CD4-positive, alpha-beta T cell treated with Interleukin-21 for 1 hour (primary cell): ENCODE results near the gene C3orf18.
A peak's percentile ranks its signal among the peaks of the same experiment; 100 is the strongest.

Experiments
- DNase-seq: peaks from one replicate; pipeline ENCODE4 v3.0.0-alpha.2; 2020

Gene C3orf18

GRCh38 chr3:50567386-50568167, at the start of gene C3orf18:
Gene C3orf18 (minus strand): TSS chr3:50567747. CDS start chr3:50565699, 2,048 bp downstream.
- DNase-seq: peak; percentile 96

- DNase-seq: peak; percentile 96
Measured at GRCh38 chr3:50616770-50617095, 49.2 kb upstream of the C3orf18 start.

GRCh38 chr3:50616003-50616769, 48.6 kb upstream of the C3orf18 start:
- DNase-seq: peak; percentile 86

GRCh38 chr3:50615190-50615589, 47.6 kb upstream of the C3orf18 start:
- DNase-seq: no peak

- DNase-seq: no peak
Measured at GRCh38 chr3:50612970-50613846, 45.7 kb upstream of the C3orf18 start.

GRCh38 chr3:50612234-50612882, 44.8 kb upstream of the C3orf18 start:
- peak; percentile 38 for DNase-seq

- peak; percentile 97 for DNase-seq
Measured at GRCh38 chr3:50611464-50612233, 44.1 kb upstream of the C3orf18 start, which contains the start of gene CISH. Gene CISH (minus strand): TSS chr3:50611774. CDS start chr3:50611650, 124 bp downstream.

- DNase-seq: no peak
Measured at GRCh38 chr3:50610992-50611463, 43.5 kb upstream of the C3orf18 start.

- no peak for DNase-seq
Measured at GRCh38 chr3:50610181-50610971, 42.8 kb upstream of the C3orf18 start.

- DNase-seq: no peak
Measured at GRCh38 chr3:50609763-50610085, 42.2 kb upstream of the C3orf18 start.

GRCh38 chr3:50609071-50609762, 41.7 kb upstream of the C3orf18 start:
- DNase-seq: no peak

GRCh38 chr3:50608278-50608677, 40.7 kb upstream of the C3orf18 start:
- no peak for DNase-seq

GRCh38 chr3:50607271-50608091, 39.9 kb upstream of the C3orf18 start:
- no peak for DNase-seq

- peak; percentile 51 for DNase-seq
Measured at GRCh38 chr3:50606596-50606995, 39.0 kb upstream of the C3orf18 start.

GRCh38 chr3:50605901-50606326, 38.4 kb upstream of the C3orf18 start:
- DNase-seq: no peak

- DNase-seq: no peak
Measured at GRCh38 chr3:50604628-50605588, 37.4 kb upstream of the C3orf18 start.

GRCh38 chr3:50604110-50604621, 36.6 kb upstream of the C3orf18 start:
- no peak for DNase-seq
